ENCODE results near the gene LAMA5. TPM values are rescaled to one million over a fixed set of nuclear protein-coding genes. Genes with fewer than 3 reads are reported as not detected.
A peak's percentile ranks its signal among the peaks of the same experiment; 100 is the strongest.

The LAMA5 gene
- total and polyA plus RNA-seq, 2 donors (not counting 1 experiment from before 2014, with no cell fraction given): 52.9 to 83.5 TPM

- no peak for TF ChIP-seq EZH2 (IDR thresholded peaks at IDR 0.05; ENCODE audit: borderline replicate concordance, insufficient read depth, low read depth, low read length, poor library complexity, severe bottlenecking)
- ChIA-PET CTCF (no interaction called here), POLR2A (no interaction called here)
- Histone ChIP-seq H2AFZ (ENCODE audit: insufficient read depth, low read depth, low read length, poor library complexity, severe bottlenecking) (no peak overlapping the region), H3K27me3 (replicated peaks in 1 of 4; ENCODE audit: control extremely low read depth in 1 of 4, control insufficient read depth in 3 of 4, insufficient read depth in 4 of 4, low read length in 3 of 4) (no peaks in the 10 kb centered on the region), H4K20me1 (ENCODE audit: control insufficient read depth, insufficient read depth, low read length, poor library complexity, severe bottlenecking) (no peaks in the 10 kb centered on the region), H3K36me3 (replicated peaks in 1 of 2; ENCODE audit: control extremely low read depth in 1 of 2, control insufficient read depth in 1 of 2, extremely low read depth in 1 of 2, insufficient read depth in 2 of 2, low read length in 1 of 2) (peaks cover 0 to 16% of the 10 kb centered on the region in 2 experiments), H3K9ac (ENCODE audit: low read length) (no peak overlapping the region), H3K4me1 (ENCODE audit: control insufficient read depth in 2 of 2, insufficient read depth in 2 of 2, low read length in 2 of 2) (no peaks in the 10 kb centered on the region), H3K4me3 (ENCODE audit: control extremely low read depth in 1 of 5, extremely low read depth in 1 of 5, insufficient read depth in 1 of 5, low read depth in 2 of 5, low read length in 4 of 5) (no peak overlapping the region), H3K9me3 (ENCODE audit: control extremely low read depth in 1 of 3, control insufficient read depth in 2 of 3, insufficient read depth in 1 of 3, low read length in 2 of 3) (no peaks in the 10 kb centered on the region), H3K4me2 (replicated peaks; ENCODE audit: low read depth, low read length, poor library complexity, severe bottlenecking) (no peak overlapping the region), H3K79me2 (ENCODE audit: control insufficient read depth, insufficient read depth, low read length) (no peaks in the 10 kb centered on the region), H3K27ac (ENCODE audit: low read length in 2 of 2) (no peak overlapping the region)
- Mint-ChIP-seq H3K27me3 (no peaks in the 10 kb centered on the region), H3K4me1 (no peaks in the 10 kb centered on the region), H3K4me3 (no peak overlapping the region), H3K27ac (no peak overlapping the region), H3K9me3 (ENCODE audit: insufficient read depth) (no peaks in the 10 kb centered on the region)
- ATAC-seq (ENCODE audit: low read depth) (peak; percentile 44), DNase-seq (no peak)
- WGBS (ENCODE audit: insufficient coverage): 93% methylated on average over 6 of the region's 7 CpGs
- intact Hi-C loops (cut with micrococcal nuclease): no loop called here
Measured at GRCh38 chr20:62321521-62321948, 45.6 kb downstream of the LAMA5 start.

- ATAC-seq (ENCODE audit: low read depth) (peak; percentile 32), DNase-seq (no peak)
- Mint-ChIP-seq H3K4me1 (no peaks in the 10 kb centered on the region), H3K27me3 (no peaks in the 10 kb centered on the region), H3K9me3 (ENCODE audit: insufficient read depth) (no peaks in the 10 kb centered on the region), H3K27ac (no peak overlapping the region), H3K4me3 (no peak overlapping the region)
- CTCF ChIA-PET: no interaction called here
- TF ChIP-seq CTCF (IDR thresholded peaks at IDR 0.05) (no peak), EZH2 (IDR thresholded peaks at IDR 0.05; ENCODE audit: borderline replicate concordance, insufficient read depth, low read depth, low read length, poor library complexity, severe bottlenecking) (no peak)
- 97% methylated on average over 18 of the region's 22 CpGs for WGBS (ENCODE audit: insufficient coverage)
- POLR2A ChIA-PET: no interaction called here
- no peak overlapping the region for H3K9ac ChIP-seq (ENCODE audit: low read length)
- H2AFZ ChIP-seq (ENCODE audit: insufficient read depth, low read depth, low read length, poor library complexity, severe bottlenecking): no peak overlapping the region
- H3K4me2 ChIP-seq (replicated peaks; ENCODE audit: low read depth, low read length, poor library complexity, severe bottlenecking): no peak overlapping the region
- H3K4me3 ChIP-seq (ENCODE audit: control extremely low read depth in 1 of 5, extremely low read depth in 1 of 5, insufficient read depth in 1 of 5, low read depth in 2 of 5, low read length in 4 of 5): no peak overlapping the region
- H3K79me2 ChIP-seq (ENCODE audit: control insufficient read depth, insufficient read depth, low read length): no peaks in the 10 kb centered on the region
- H4K20me1 ChIP-seq (ENCODE audit: control insufficient read depth, insufficient read depth, low read length, poor library complexity, severe bottlenecking): no peaks in the 10 kb centered on the region
- intact Hi-C loops (cut with micrococcal nuclease): no loop called here
- H3K4me1 ChIP-seq (ENCODE audit: control insufficient read depth in 2 of 2, insufficient read depth in 2 of 2, low read length in 2 of 2): no peaks in the 10 kb centered on the region
- no peaks in the 10 kb centered on the region for H3K9me3 ChIP-seq (ENCODE audit: control extremely low read depth in 1 of 3, control insufficient read depth in 2 of 3, insufficient read depth in 1 of 3, low read length in 2 of 3)
- H3K27me3 ChIP-seq (replicated peaks in 1 of 4; ENCODE audit: control extremely low read depth in 1 of 4, control insufficient read depth in 3 of 4, insufficient read depth in 4 of 4, low read length in 3 of 4): no peaks in the 10 kb centered on the region
- H3K36me3 ChIP-seq (replicated peaks in 1 of 2; ENCODE audit: control extremely low read depth in 1 of 2, control insufficient read depth in 1 of 2, extremely low read depth in 1 of 2, insufficient read depth in 2 of 2, low read length in 1 of 2): peaks cover 0 to 19% of the 10 kb centered on the region in 2 experiments
- no peak overlapping the region for H3K27ac ChIP-seq (ENCODE audit: low read length in 2 of 2)
Measured at GRCh38 chr20:62320581-62321354, 46.3 kb downstream of the LAMA5 start.

Measured in B cell (primary cell).